NCI-H82 treated with DMSO at 0.1 percent for 48 hours (cell line): Measurements from ENCODE around the gene CTDP1.
"Not testable (repeated sequence)": the region's sequence is repeated elsewhere in the genome, so short reads cannot be mapped to it uniquely, and the experiment has no call there.

Source experiments
- DNase-seq: peaks from one replicate; lab custom pipeline; 2025; ENCODE audit not compliant: unreplicated experiment; lab: John Stamatoyannopoulos, UW

CTDP1 gene

DNA sequence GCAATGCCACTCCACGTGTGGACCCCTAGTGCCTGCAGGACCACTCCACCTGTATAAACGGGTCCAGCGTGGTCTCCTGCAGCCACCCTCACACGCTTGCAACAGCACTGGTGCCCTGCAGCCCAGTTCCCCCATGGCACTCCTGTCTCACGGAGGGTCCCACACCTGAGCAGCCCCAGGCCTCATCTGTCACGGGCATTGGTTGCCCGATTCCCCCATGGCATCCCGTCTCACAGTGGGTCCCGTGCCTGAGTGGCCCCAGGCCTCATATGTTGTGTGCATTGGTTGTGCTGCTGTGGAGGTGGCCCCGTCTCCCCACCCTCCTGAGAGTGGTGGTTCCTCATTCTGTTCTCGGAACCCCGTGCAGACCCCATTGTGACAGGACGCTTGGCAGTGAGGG is 43.4 kb downstream of the CTDP1 start:
- no peak for DNase-seq

DNA sequence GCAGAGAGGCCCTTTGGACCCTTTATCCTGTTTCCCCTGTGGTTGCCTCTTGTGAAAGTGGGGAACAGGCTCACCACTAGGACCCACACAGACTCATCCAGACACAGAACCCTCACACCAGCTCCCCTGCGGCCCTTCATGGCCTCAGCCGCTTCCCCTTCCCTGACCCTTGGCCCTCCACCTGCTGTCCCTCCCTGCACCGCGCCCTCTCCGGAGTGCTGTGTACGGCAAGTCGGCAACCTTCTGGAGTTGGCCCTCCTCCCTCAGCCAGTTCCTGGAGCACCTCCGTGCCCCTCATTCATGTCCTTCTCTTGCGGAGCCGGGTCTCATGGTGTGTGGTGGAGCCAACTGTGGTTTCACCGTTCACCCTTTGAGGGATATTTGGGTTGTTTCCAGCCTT is 44.0 kb downstream of the CTDP1 start:
- no peak for DNase-seq

DNA sequence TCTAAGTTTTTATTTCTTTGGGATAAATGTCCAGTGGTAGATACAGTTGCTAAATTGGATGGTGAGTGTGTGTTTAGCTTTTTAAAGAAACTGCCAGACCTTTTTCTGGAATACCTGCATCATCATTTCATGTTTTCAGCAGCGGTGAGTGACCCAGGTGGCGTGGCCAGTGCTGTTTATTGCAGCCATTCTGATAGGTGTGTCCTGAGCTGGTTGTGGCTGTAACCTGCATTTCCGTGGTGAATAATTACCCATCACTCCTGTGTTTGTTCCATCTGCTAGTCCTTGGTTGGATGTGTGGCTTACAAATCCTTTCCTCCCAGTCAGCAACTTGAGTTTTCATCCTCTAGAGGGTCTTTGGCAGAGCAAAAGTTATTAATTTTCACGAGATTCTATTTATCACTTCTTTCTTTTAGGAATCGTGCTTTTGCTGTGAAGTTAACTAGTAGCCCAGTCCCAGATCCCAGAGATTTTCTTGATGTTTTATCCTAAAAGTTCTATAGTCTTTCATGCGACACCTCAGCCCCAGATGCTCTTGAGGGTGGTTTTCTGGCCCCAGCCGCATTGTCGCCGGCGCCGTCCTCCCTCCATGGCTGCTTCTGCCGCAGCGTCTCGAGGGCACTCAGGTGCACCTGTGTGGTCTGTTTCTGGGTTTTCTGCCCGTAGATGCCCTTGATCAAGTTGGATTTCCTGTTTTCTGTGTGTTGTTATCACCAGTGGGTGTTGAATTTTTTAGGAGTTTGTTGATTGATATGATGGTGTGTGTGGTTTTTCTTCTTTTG is 44.9 kb downstream of the CTDP1 start:
- DNase-seq: no peak

DNA sequence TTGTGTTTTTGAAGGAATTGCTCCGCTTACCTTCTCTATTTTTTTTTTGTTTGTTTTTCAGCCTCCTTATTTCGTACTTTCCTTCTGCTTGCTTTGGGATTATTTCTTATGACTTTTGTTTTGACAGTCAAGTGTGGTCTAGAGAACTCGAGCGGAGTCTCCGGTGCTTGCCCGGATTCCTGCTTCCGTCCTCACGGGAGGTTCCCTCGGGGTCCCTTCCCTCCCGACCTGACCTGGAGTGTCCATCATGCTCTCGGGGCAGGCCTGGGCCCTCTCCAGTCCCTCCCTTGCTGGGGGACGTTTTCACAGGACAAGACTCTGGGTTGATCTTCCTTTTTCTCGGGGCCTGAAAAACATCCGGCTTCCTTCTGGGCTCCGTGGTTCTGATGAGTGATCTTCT is 45.9 kb downstream of the CTDP1 start:
- no peak for DNase-seq

GRCh38 chr18:79726721-79727120 is 47.1 kb downstream of the CTDP1 start:
- no peak for DNase-seq

DNA sequence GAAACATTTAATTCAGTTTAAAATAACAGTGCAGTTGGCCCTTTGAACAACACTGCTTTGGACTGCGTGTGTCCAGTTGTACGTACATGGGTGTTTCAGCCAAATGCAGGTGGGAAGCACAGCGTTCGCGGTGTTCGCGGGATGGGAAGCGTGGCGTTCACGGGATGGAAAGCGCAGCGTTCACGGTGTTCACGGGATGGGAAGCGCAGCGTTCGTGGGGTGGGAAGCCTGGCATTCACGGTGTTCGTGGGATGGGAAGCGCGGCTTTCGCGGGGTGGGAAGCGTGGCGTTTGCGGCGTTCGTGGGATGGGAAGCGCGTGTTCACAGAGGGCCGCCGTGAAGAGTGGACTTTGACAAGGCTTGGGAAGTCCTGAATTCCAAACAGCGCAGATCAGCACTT is 47.6 kb downstream of the CTDP1 start:
- no peak for DNase-seq

- DNase-seq: no peak
Observed at GRCh38 chr18:79728931-79729586, 49.5 kb downstream of the CTDP1 start.

- no peak for DNase-seq
Observed at GRCh38 chr18:79729611-79730010, 50.0 kb downstream of the CTDP1 start.

- no peak for DNase-seq
Observed at GRCh38 chr18:79730804-79731203, 51.2 kb downstream of the CTDP1 start.

DNA sequence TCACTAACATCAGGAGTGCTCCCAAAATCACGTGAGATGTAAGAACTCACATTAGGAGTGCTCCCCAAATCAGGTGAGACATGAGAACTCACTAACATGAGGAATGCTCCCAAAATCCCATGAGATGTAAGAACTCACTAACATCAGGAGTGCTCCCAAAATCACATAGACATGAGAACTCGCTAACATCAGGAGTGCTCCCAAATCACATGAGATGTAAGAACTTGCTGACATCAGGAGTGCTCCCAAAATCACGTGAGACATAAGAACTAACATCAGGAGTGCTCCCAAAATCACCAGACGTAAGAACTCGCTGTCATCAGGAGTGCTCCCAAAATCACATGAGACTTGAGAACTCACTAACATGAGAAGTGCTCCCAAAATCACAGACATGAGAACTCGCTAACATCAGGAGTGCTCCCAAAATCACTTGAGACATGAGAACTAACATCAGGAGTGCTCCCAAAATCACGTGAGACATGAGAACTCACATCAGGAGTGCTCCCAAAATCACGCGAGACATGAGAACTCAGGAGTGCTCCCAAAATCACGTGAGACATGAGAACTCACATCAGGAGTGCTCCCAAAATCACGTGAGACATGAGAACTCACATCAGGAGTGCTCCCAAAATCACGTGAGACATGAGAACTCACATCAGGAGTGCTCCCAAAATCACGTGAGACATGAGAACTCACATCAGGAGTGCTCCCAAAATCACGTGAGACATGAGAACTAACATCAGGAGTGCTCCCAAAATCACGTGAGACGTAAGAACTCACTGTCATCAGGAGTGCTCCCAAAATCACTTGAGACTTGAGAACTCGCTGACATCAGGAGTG is 52.5 kb downstream of the CTDP1 start:
- DNase-seq: not testable (repeated sequence)

DNA sequence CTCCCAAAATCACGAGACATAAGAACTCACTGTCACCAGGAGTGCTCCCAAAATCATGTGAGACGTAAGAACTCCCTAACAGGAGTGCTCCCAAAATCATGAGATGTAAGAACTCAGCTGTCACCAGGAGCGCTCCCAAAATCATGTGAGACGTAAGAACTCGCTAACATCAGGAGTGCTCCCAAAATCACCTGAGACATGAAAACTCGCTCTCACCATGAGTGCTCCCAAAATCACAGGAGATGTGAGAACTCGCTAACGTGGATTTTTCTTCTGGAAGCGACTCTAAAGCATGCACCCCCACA is 53.1 kb downstream of the CTDP1 start:
- no peak for DNase-seq

DNA sequence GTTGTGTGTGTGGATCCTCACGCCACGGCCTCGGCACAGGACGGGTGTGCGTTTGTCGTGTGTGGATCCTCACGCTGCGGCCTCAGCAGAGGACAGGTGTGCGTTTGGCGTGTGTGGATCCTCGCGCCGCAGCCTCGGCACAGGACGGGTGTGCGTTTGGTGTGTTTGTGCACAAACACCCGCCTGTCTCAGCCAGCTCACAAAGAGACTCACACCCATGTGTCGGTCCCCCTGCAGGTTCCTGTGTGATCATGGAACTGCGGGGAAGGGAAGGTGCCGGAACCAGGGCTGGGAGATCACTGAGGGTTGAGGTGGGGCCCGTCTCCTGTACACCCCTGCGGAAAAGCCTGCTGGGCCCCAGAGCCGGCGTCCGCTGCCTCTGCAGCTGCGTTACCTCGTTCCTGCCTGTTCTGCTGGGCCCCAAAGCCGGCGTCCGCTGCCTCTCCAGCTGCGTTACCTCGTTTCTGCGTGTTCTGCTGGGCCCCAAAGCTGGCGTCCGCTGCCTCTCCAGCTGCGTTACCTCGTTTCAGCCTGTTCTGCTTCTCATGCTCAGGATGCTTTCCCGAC is 53.6 kb downstream of the CTDP1 start:
- DNase-seq: no peak

GRCh38 chr18:79733986-79734770 is 54.6 kb downstream of the CTDP1 start:
- DNase-seq: no peak

DNA sequence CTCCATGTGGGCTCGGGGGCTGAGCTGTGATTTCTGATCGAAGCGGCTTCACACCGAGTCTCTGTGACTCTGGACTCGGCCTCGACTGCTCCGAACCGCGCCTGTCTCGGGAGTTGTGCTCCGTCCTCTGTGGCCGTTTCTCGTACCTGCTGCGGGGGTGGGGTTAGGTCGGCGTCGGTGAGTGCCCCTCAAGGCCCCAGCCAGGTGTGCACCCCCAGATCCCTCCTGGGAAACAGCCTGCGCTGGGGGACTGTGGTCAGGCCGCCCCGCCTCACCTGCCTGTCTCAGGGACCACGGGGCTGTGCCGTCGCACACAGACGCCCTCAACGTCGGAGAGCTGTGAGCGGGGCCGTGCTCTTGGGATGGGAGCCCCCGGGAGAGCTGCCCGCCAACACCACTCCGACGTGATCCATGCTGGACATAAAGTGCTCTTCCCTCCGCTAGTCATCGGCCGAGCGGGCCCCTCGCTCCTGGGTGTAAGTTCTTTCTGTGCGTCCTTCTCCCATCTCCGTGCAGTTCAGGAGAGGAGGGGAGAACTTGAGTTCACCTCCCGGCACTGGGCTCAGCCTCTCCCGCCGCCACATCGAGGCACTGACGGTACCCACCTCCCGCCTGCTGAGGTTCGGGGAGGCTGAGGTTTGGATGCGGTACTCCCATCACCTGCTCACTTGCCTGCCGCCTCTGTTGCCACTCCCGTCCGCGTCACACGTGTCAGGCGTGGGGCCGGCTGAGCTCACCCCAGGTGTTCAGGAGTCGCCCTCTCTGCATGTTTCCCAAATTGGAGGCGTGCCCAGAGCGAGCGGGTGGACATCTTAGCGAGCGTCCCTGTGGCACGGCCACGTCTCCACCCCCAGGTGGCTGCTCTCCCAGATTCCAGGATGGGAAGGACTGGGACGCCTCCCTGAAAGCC is 55.7 kb downstream of the CTDP1 start:
- DNase-seq: no peak

DNA sequence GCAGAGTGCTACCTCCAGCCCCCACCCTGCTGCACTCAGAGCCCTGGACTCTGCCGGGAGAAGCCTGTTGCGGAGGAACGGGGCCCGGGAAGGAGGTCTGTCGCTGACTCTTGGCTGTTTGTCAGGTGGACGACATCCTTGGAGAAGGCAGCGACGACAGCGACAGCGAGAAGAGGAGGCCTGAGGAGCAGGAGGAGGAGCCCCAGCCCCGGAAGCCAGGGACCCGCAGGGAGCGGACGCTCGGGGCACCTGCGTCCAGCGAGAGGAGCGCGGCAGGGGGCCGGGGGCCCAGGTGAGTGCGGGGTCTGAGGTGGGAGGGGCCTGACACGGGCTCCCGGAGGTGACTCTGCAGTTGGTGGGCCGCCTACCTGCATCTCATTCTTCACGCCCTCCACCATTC is 56.6 kb downstream of the CTDP1 start:
- no peak for DNase-seq

GRCh38 chr18:79736846-79737245 is 57.2 kb downstream of the CTDP1 start:
- DNase-seq: no peak

- DNase-seq: no peak
Observed at GRCh38 chr18:79737426-79737825, 57.8 kb downstream of the CTDP1 start.

GRCh38 chr18:79738041-79738461 is 58.4 kb downstream of the CTDP1 start:
- DNase-seq: no peak

GRCh38 chr18:79738581-79739439 is 59.2 kb downstream of the CTDP1 start:
- no peak for DNase-seq
